ENCODE results near the gene ARHGAP44. TPM values are rescaled to one million over a fixed set of nuclear protein-coding genes. Genes with fewer than 3 reads are reported as not detected.

ARHGAP44 gene
- total and polyA plus RNA-seq, 2 donors (not counting 1 experiment from before 2014, with no cell fraction given) = 0.78 to 11.6 TPM

DNA sequence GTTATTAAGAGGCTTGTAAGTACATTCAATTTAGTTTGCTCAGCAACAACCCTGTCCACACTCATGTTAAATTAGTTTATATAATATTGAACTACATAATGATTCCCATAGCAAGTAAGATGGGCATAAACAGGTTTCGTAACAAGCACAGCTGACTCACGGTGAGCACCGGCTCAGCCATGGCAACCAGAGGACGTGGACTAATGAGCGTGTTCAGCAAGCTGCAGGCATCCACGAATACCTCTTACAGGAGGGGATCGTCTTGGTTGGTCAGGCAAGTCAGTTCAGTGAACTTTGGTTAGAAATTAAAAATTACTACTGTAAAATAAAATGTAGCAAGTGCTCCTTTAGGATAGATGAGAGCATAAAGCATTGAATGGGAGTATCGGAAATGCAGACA lies 170.1 kb downstream of the ARHGAP44 start:
- Histone ChIP-seq H3K36me3 (replicated peaks in 1 of 2; ENCODE audit: control extremely low read depth in 1 of 2, control insufficient read depth in 1 of 2, extremely low read depth in 1 of 2, insufficient read depth in 2 of 2, low read length in 1 of 2) (no peaks in the 10 kb centered on the region), H3K9me3 (ENCODE audit: control extremely low read depth in 1 of 3, control insufficient read depth in 2 of 3, insufficient read depth in 1 of 3, low read length in 2 of 3) (peaks cover 0 to 13% (median 2%) of the 10 kb centered on the region in 3 donors), H3K79me2 (ENCODE audit: control insufficient read depth, insufficient read depth, low read length) (no peaks in the 10 kb centered on the region), H3K4me3 (ENCODE audit: control extremely low read depth in 1 of 5, extremely low read depth in 1 of 5, insufficient read depth in 1 of 5, low read depth in 2 of 5, low read length in 4 of 5) (no peak overlapping the region), H3K27ac (ENCODE audit: low read length in 2 of 2) (no peak overlapping the region), H4K20me1 (ENCODE audit: control insufficient read depth, insufficient read depth, low read length, poor library complexity, severe bottlenecking) (no peaks in the 10 kb centered on the region), H3K27me3 (replicated peaks in 1 of 4; ENCODE audit: control extremely low read depth in 1 of 4, control insufficient read depth in 3 of 4, insufficient read depth in 4 of 4, low read length in 3 of 4) (no peaks in the 10 kb centered on the region), H2AFZ (ENCODE audit: insufficient read depth, low read depth, low read length, poor library complexity, severe bottlenecking) (no peak overlapping the region), H3K4me1 (ENCODE audit: control insufficient read depth in 2 of 2, insufficient read depth in 2 of 2, low read length in 2 of 2) (no peaks in the 10 kb centered on the region), H3K4me2 (replicated peaks; ENCODE audit: low read depth, low read length, poor library complexity, severe bottlenecking) (no peak overlapping the region), H3K9ac (ENCODE audit: low read length) (no peak overlapping the region)
- no peak for DNase-seq
- no peak overlapping the region for H3K27ac Mint-ChIP-seq
- no peaks in the 10 kb centered on the region for H3K27me3 Mint-ChIP-seq
- TF ChIP-seq, protein P1, sequence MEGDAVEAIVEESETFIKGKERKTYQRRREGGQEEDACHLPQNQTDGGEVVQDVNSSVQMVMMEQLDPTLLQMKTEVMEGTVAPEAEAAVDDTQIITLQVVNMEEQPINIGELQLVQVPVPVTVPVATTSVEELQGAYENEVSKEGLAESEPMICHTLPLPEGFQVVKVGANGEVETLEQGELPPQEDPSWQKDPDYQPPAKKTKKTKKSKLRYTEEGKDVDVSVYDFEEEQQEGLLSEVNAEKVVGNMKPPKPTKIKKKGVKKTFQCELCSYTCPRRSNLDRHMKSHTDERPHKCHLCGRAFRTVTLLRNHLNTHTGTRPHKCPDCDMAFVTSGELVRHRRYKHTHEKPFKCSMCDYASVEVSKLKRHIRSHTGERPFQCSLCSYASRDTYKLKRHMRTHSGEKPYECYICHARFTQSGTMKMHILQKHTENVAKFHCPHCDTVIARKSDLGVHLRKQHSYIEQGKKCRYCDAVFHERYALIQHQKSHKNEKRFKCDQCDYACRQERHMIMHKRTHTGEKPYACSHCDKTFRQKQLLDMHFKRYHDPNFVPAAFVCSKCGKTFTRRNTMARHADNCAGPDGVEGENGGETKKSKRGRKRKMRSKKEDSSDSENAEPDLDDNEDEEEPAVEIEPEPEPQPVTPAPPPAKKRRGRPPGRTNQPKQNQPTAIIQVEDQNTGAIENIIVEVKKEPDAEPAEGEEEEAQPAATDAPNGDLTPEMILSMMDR (IDR thresholded peaks at IDR 0.05) = no peak
- TF ChIP-seq EZH2 (IDR thresholded peaks at IDR 0.05; ENCODE audit: borderline replicate concordance, insufficient read depth, low read depth, low read length, poor library complexity, severe bottlenecking) = no peak
- 91% methylated on average over 7 of the region's 8 CpGs for WGBS (ENCODE audit: insufficient coverage)
- peaks cover 1% of the 10 kb centered on the region for H3K4me1 Mint-ChIP-seq
- ChIA-PET CTCF (no interaction called here), POLR2A (no interaction called here)
- ATAC-seq (ENCODE audit: low read depth) = no peak
- intact Hi-C loops (cut with micrococcal nuclease) = no loop called here
- peaks cover 3% of the 10 kb centered on the region for H3K9me3 Mint-ChIP-seq (ENCODE audit: insufficient read depth)
- no peak overlapping the region for H3K4me3 Mint-ChIP-seq

DNA sequence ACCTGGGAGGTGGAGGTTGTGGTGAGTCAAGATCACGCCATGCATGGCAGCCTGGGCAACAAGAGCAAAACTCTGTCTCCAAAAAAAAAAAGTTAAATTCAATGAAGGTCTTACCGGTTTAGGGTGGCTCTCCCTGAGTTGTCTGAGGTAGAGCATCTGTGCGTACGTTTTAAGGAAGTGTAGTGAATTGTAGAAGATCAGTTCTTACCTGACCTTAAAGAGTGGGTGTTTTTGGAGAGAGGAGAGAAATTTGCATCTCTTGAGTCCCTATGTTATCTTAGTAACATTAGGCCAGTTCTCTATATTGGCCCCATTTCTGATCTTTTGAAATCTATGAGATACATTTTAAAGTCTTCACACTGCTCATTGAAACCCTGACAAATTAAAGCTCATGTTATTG lies 172.4 kb downstream of the ARHGAP44 start:
- Histone ChIP-seq H3K79me2 (ENCODE audit: control insufficient read depth, insufficient read depth, low read length) (no peaks in the 10 kb centered on the region), H3K4me2 (replicated peaks; ENCODE audit: low read depth, low read length, poor library complexity, severe bottlenecking) (no peak overlapping the region), H3K27ac (ENCODE audit: low read length in 2 of 2) (no peak overlapping the region), H3K36me3 (replicated peaks in 1 of 2; ENCODE audit: control extremely low read depth in 1 of 2, control insufficient read depth in 1 of 2, extremely low read depth in 1 of 2, insufficient read depth in 2 of 2, low read length in 1 of 2) (no peaks in the 10 kb centered on the region), H3K9ac (ENCODE audit: low read length) (no peak overlapping the region), H3K27me3 (replicated peaks in 1 of 4; ENCODE audit: control extremely low read depth in 1 of 4, control insufficient read depth in 3 of 4, insufficient read depth in 4 of 4, low read length in 3 of 4) (no peaks in the 10 kb centered on the region), H4K20me1 (ENCODE audit: control insufficient read depth, insufficient read depth, low read length, poor library complexity, severe bottlenecking) (no peaks in the 10 kb centered on the region), H3K4me3 (ENCODE audit: control extremely low read depth in 1 of 5, extremely low read depth in 1 of 5, insufficient read depth in 1 of 5, low read depth in 2 of 5, low read length in 4 of 5) (no peak overlapping the region), H3K4me1 (ENCODE audit: control insufficient read depth in 2 of 2, insufficient read depth in 2 of 2, low read length in 2 of 2) (no peaks in the 10 kb centered on the region), H3K9me3 (ENCODE audit: control extremely low read depth in 1 of 3, control insufficient read depth in 2 of 3, insufficient read depth in 1 of 3, low read length in 2 of 3) (peaks cover 0 to 8% (median 2%) of the 10 kb centered on the region in 3 donors), H2AFZ (ENCODE audit: insufficient read depth, low read depth, low read length, poor library complexity, severe bottlenecking) (no peak overlapping the region)
- ChIA-PET POLR2A (no interaction called here), CTCF (no interaction called here)
- peaks cover 3% of the 10 kb centered on the region for H3K9me3 Mint-ChIP-seq (ENCODE audit: insufficient read depth)
- H3K4me3 Mint-ChIP-seq = no peak overlapping the region
- DNase-seq (no peak), ATAC-seq (ENCODE audit: low read depth) (peak; percentile 14)
- no peak overlapping the region for H3K27ac Mint-ChIP-seq
- H3K27me3 Mint-ChIP-seq = no peaks in the 10 kb centered on the region
- H3K4me1 Mint-ChIP-seq = peaks cover 1% of the 10 kb centered on the region
- WGBS (ENCODE audit: insufficient coverage) = 60% methylated on average over 4 of the region's 4 CpGs
- no peak for TF ChIP-seq EZH2 (IDR thresholded peaks at IDR 0.05; ENCODE audit: borderline replicate concordance, insufficient read depth, low read depth, low read length, poor library complexity, severe bottlenecking)
- TF ChIP-seq, protein P1 (IDR thresholded peaks at IDR 0.05) = no peak
- intact Hi-C loops (cut with micrococcal nuclease) = no loop called here

All from B cell (primary cell).